ENCODE data around the gene EXD3.
A peak's percentile ranks its signal among the peaks of the same experiment; 100 is the strongest.
"Not testable (repeated sequence)": the region's sequence is repeated elsewhere in the genome, so short reads cannot be mapped to it uniquely, and the experiment has no call there.

The EXD3 gene

GRCh38 chr9:137412431-137412830 is 10.5 kb downstream of the EXD3 start:
- H3K27ac ChIP-seq (ENCODE audit: low read length), result no peak overlapping the region

GRCh38 chr9:137411645-137412380 is 11.1 kb downstream of the EXD3 start:
- Histone ChIP-seq H3K27me3 (ENCODE audit: control insufficient read depth in 1 of 2, insufficient read depth in 2 of 2, low read length in 2 of 2) (no peaks in the 10 kb centered on the region), H3K4me1 (ENCODE audit: control insufficient read depth, insufficient read depth, low read length) (peaks cover 10% of the 10 kb centered on the region), H3K4me3 (ENCODE audit: low read length in 2 of 2) (no peak overlapping the region), H3K9ac (ENCODE audit: low read length in 2 of 2) (no peak overlapping the region), H3K27ac (ENCODE audit: low read length) (no peak overlapping the region), H3K9me3 (ENCODE audit: control insufficient read depth in 2 of 2, low read length in 2 of 2) (no peaks in the 10 kb centered on the region), H3K36me3 (ENCODE audit: control insufficient read depth in 2 of 2, insufficient read depth in 2 of 2, low read length in 2 of 2) (no peaks in the 10 kb centered on the region)

More at GRCh38 chr9:137412431-137412830, 10.5 kb downstream of the EXD3 start:
- Histone ChIP-seq H3K4me3 (ENCODE audit: low read length in 2 of 2) (no peak overlapping the region), H3K36me3 (ENCODE audit: control insufficient read depth in 2 of 2, insufficient read depth in 2 of 2, low read length in 2 of 2) (no peaks in the 10 kb centered on the region), H3K9me3 (ENCODE audit: control insufficient read depth in 2 of 2, low read length in 2 of 2) (no peaks in the 10 kb centered on the region), H3K9ac (ENCODE audit: low read length in 2 of 2) (no peak overlapping the region), H3K27me3 (ENCODE audit: control insufficient read depth in 1 of 2, insufficient read depth in 2 of 2, low read length in 2 of 2) (no peaks in the 10 kb centered on the region), H3K4me1 (ENCODE audit: control insufficient read depth, insufficient read depth, low read length) (peaks cover 4% of the 10 kb centered on the region)

DNA sequence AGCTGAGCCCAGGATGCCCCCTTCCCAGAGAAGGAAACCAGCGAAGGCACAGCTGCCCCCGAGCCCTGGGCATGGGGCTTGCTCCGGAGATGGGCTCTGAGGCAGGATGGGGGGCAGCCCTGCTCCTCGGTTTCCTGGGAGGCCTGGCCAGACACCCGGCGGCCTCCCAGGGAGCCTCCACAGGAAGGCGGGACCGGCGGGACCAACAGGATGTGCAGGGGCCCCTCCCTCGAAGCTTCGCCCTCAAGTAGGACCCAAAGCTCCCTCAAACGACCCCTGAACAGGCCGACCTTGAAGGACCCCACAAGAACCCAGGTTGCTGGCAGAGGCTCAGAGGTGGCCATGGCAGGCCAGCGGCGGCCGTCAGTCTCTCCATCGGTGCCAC is 11.7 kb downstream of the EXD3 start:
- Histone ChIP-seq H3K9ac (ENCODE audit: low read length in 2 of 2) (no peak overlapping the region), H3K36me3 (ENCODE audit: control insufficient read depth in 2 of 2, insufficient read depth in 2 of 2, low read length in 2 of 2) (no peaks in the 10 kb centered on the region), H3K27me3 (ENCODE audit: control insufficient read depth in 1 of 2, insufficient read depth in 2 of 2, low read length in 2 of 2) (peaks cover 0 to 1% of the 10 kb centered on the region in 2 donors), H3K4me3 (ENCODE audit: low read length in 2 of 2) (no peak overlapping the region), H3K27ac (ENCODE audit: low read length) (no peak overlapping the region), H3K9me3 (ENCODE audit: control insufficient read depth in 2 of 2, low read length in 2 of 2) (no peaks in the 10 kb centered on the region), H3K4me1 (ENCODE audit: control insufficient read depth, insufficient read depth, low read length) (peaks cover 14% of the 10 kb centered on the region)

DNA sequence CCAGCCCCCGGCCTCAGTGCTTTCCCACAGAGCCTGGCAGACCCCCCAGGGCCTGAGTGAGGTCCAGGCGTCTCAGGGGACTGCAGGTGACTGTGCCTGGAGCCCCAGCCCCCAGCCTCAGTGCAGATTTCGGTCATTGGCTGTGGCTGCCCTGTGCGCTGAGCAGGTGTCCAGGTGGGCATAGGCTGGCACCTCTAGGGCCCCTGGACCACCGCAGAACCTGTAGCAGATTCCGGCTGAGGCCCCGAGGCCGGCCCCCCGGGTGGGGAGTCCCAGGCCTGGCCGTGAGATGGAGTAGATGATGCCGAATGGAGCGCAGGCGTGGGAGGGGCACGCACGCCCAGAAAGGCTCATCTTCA is 12.1 kb downstream of the EXD3 start:
- Histone ChIP-seq H3K36me3 (ENCODE audit: control insufficient read depth in 2 of 2, insufficient read depth in 2 of 2, low read length in 2 of 2) (no peaks in the 10 kb centered on the region), H3K9me3 (ENCODE audit: control insufficient read depth in 2 of 2, low read length in 2 of 2) (no peaks in the 10 kb centered on the region), H3K4me1 (ENCODE audit: control insufficient read depth, insufficient read depth, low read length) (peaks cover 15% of the 10 kb centered on the region), H3K27ac (ENCODE audit: low read length) (no peak overlapping the region), H3K27me3 (ENCODE audit: control insufficient read depth in 1 of 2, insufficient read depth in 2 of 2, low read length in 2 of 2) (peaks cover 0 to 2% of the 10 kb centered on the region in 2 donors), H3K9ac (ENCODE audit: low read length in 2 of 2) (no peak overlapping the region), H3K4me3 (ENCODE audit: low read length in 2 of 2) (no peak overlapping the region)

DNA sequence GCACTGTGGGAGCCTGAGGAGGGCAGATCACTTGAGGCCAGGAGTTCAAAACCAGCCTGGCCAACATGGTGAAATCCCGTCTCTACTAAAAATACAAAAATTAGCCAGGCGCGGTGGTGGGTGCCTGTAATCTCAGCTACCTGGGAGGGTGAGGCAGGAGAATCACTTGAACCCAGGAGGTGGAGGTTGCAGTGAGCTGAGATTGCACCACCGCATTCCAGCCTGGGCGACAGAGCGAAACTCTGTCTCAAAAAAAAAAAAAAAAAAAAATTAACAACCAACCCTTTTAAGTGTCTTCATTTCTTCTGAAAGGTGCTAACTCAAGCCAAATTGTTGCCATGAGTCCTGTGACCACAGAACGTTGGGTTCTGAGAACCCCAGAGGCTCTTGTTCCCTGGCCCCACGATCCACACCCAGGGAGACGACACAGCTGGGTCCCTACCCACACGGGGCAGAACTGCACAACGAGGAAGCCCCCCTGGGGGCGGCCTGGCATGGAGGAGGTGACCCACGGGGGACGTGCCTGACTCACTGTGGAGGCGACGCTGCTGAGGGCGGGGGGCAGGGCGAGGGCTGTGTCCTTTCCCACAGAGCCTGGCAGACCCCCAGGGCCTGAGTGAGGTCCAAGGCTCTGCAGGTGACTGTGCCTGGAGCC is 12.6 kb downstream of the EXD3 start:
- H3K9me3 ChIP-seq (ENCODE audit: control insufficient read depth in 2 of 2, low read length in 2 of 2); H3K36me3 ChIP-seq (ENCODE audit: control insufficient read depth in 2 of 2, insufficient read depth in 2 of 2, low read length in 2 of 2); H3K27me3 ChIP-seq (ENCODE audit: control insufficient read depth in 1 of 2, insufficient read depth in 2 of 2, low read length in 2 of 2); H3K27ac ChIP-seq (ENCODE audit: low read length); H3K9ac ChIP-seq (ENCODE audit: low read length in 2 of 2); H3K4me3 ChIP-seq (ENCODE audit: low read length in 2 of 2): not testable (repeated sequence)
- H3K4me1 ChIP-seq (ENCODE audit: control insufficient read depth, insufficient read depth, low read length), result peaks cover 15% of the 10 kb centered on the region

DNA sequence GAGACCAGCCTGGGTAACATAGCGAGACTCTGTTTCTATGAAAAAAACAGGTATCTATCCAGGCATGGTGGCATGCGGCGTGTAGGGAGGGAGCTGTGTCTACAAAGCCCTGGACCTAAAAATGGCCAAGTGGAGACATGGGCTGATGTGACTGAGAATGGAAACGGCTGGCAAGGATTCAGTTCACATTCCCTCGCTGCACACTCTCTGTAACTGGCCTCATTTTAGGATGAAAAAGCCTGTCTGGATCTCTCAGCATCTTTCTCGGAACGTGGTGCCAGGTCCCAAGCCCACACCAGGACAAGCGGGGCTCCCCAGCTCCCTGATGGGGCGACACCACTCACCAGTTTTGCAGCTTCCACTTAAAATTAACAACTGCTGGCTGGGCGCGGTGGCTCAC is 13.4 kb downstream of the EXD3 start:
- H3K27ac ChIP-seq (ENCODE audit: low read length), result no peak overlapping the region

GRCh38 chr9:137408651-137409405 is 14.1 kb downstream of the EXD3 start:
- Histone ChIP-seq H3K4me1 (ENCODE audit: control insufficient read depth, insufficient read depth, low read length) (peaks cover 15% of the 10 kb centered on the region), H3K9ac (ENCODE audit: low read length in 2 of 2) (no peak overlapping the region), H3K36me3 (ENCODE audit: control insufficient read depth in 2 of 2, insufficient read depth in 2 of 2, low read length in 2 of 2) (no peaks in the 10 kb centered on the region), H3K9me3 (ENCODE audit: control insufficient read depth in 2 of 2, low read length in 2 of 2) (no peaks in the 10 kb centered on the region), H3K27me3 (ENCODE audit: control insufficient read depth in 1 of 2, insufficient read depth in 2 of 2, low read length in 2 of 2) (peaks cover 0 to 2% of the 10 kb centered on the region in 2 donors), H3K27ac (ENCODE audit: low read length) (no peak overlapping the region), H3K4me3 (ENCODE audit: low read length in 2 of 2) (no peak overlapping the region)

More for the DNA sequence above, 13.4 kb downstream of the EXD3 start:
- no peaks in the 10 kb centered on the region for H3K36me3 ChIP-seq (ENCODE audit: control insufficient read depth in 2 of 2, insufficient read depth in 2 of 2, low read length in 2 of 2)
- no peak overlapping the region for H3K4me3 ChIP-seq (ENCODE audit: low read length in 2 of 2)
- peaks cover 15% of the 10 kb centered on the region for H3K4me1 ChIP-seq (ENCODE audit: control insufficient read depth, insufficient read depth, low read length)
- peaks cover 0 to 2% of the 10 kb centered on the region in 2 donors for H3K27me3 ChIP-seq (ENCODE audit: control insufficient read depth in 1 of 2, insufficient read depth in 2 of 2, low read length in 2 of 2)
- no peak overlapping the region for H3K9ac ChIP-seq (ENCODE audit: low read length in 2 of 2)
- H3K9me3 ChIP-seq (ENCODE audit: control insufficient read depth in 2 of 2, low read length in 2 of 2), result no peaks in the 10 kb centered on the region

DNA sequence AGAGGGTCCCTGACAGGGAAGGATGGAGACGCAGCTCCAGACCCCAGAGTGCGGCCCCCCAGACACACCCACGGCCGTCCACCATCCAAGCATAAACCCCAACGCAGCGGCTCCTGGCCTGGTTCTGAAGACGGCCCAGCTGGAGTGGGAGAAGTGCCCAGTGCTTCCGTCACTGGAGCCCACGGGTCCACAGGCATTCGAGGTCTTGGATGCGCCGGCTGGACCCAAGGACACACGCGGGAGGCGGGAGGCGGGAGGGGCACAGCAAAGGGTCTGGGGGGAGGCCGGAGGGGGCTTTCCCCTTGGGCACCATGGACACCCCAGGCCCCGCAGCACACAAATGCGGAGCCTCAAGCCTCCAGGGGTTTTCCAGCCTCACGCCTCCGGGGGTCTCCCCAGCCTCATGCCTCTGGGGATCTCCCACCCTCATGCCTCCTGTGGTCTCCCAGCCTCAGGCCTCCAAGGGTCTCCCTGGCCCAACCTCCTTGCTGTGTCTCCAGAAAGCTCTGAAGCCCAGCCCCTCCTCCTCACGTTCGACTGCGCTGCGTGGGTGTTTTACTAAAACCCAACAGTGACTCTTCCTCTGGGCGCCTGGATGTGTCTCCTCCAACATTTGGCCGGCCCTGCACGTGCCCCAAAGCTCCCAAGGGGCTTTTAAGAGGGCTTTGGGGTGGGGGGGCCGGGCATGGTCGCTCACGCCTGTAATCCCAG is 15.2 kb downstream of the EXD3 start:
- Histone ChIP-seq H3K9ac (ENCODE audit: low read length in 2 of 2) (no peak overlapping the region), H3K4me3 (ENCODE audit: low read length in 2 of 2) (peak overlapping the region in 1 of 2 donors; percentile 61), H3K9me3 (ENCODE audit: control insufficient read depth in 2 of 2, low read length in 2 of 2) (no peaks in the 10 kb centered on the region), H3K27ac (ENCODE audit: low read length) (no peak overlapping the region), H3K36me3 (ENCODE audit: control insufficient read depth in 2 of 2, insufficient read depth in 2 of 2, low read length in 2 of 2) (no peaks in the 10 kb centered on the region), H3K4me1 (ENCODE audit: control insufficient read depth, insufficient read depth, low read length) (peaks cover 15% of the 10 kb centered on the region), H3K27me3 (ENCODE audit: control insufficient read depth in 1 of 2, insufficient read depth in 2 of 2, low read length in 2 of 2) (peaks cover 0 to 2% of the 10 kb centered on the region in 2 donors)

- Histone ChIP-seq H3K4me3 (ENCODE audit: low read length in 2 of 2) (peak overlapping the region in 1 of 2 donors; percentile 61), H3K9ac (ENCODE audit: low read length in 2 of 2) (no peak overlapping the region), H3K36me3 (ENCODE audit: control insufficient read depth in 2 of 2, insufficient read depth in 2 of 2, low read length in 2 of 2) (no peaks in the 10 kb centered on the region), H3K27me3 (ENCODE audit: control insufficient read depth in 1 of 2, insufficient read depth in 2 of 2, low read length in 2 of 2) (peaks cover 0 to 2% of the 10 kb centered on the region in 2 donors), H3K4me1 (ENCODE audit: control insufficient read depth, insufficient read depth, low read length) (peaks cover 14% of the 10 kb centered on the region), H3K9me3 (ENCODE audit: control insufficient read depth in 2 of 2, low read length in 2 of 2) (no peaks in the 10 kb centered on the region), H3K27ac (ENCODE audit: low read length) (no peak overlapping the region)
These were observed 15.9 kb downstream of the EXD3 start for GRCh38 chr9:137406876-137407589.
